ENCODE data around the gene SDHB. TPM values are rescaled to one million over a fixed set of nuclear protein-coding genes. Genes with fewer than 3 reads are reported as not detected.

The SDHB gene
- total and polyA plus RNA-seq, 9 of the 15 experiments (the other 6 are each of a cell fraction or from before 2014, with no cell fraction given), result 207 to 554 (median 365) TPM

GRCh38 chr1:17078991-17079868 lies 25.4 kb upstream of the SDHB start:
- ChIA-PET CTCF (ENCODE audit: low intra/inter-chr PET ratio) (no interaction called here), POLR2A (interaction anchor here (0.8 to 1.1 kb wide), 3 partner anchors 9 to 22 kb away, joined by 3 read pairs; no protein-coding TSS in a partner anchor)
- Histone ChIP-seq H4K20me1 (replicated peaks; ENCODE audit: control insufficient read depth, insufficient read depth, low read length) (no peaks in the 10 kb centered on the region; the same call in 1 of the 2 replicates), H3K4me2 (ENCODE audit: insufficient read depth, low read length) (no peak overlapping the region), H3K36me3 (ENCODE audit: control insufficient read depth, insufficient read depth, low read length) (no peaks in the 10 kb centered on the region), H3K4me1 (replicated peaks in 1 of 2; ENCODE audit: control insufficient read depth in 2 of 2, insufficient read depth in 2 of 2, low read length in 2 of 2) (peaks cover 0 to 3% of the 10 kb centered on the region in 2 experiments; a peak in 1 of 5 replicates), H3K9me1 (ENCODE audit: control insufficient read depth, insufficient read depth, low read length) (no peaks in the 10 kb centered on the region), H2AFZ (ENCODE audit: low read depth, low read length) (no peak overlapping the region), H3K27me3 (ENCODE audit: control insufficient read depth in 2 of 2, insufficient read depth in 2 of 2, low read length in 2 of 2) (peaks cover 33 to 72% of the 10 kb centered on the region in 2 experiments), H3K9ac (ENCODE audit: insufficient read depth in 1 of 2, low read depth in 2 of 2, low read length in 2 of 2) (no peak overlapping the region), H3K4me3 (no peak overlapping the region), H3K9me3 (replicated peaks; ENCODE audit: control insufficient read depth, insufficient read depth, low read depth, low read length) (no peaks in the 10 kb centered on the region), H3K27ac (ENCODE audit: extremely low read depth, low read depth, low read length) (no peak overlapping the region), H3K79me2 (ENCODE audit: control insufficient read depth, insufficient read depth, low read length) (no peaks in the 10 kb centered on the region)
- ATAC-seq, result no peak
- no TSS peak for BruUV-seq (replicated peaks)
- no peak for FAIRE-seq
- in situ Hi-C loops (cut with MboI) (no loop called here), intact Hi-C loops (cut with micrococcal nuclease) (no loop called here)
- TF ChIP-seq SIX5 (IDR thresholded peaks at IDR 0.05; ENCODE audit: borderline replicate concordance in 1 of 2, insufficient read depth in 1 of 2, low read depth in 1 of 2, low read length in 2 of 2) (no peak), EP300 (IDR thresholded peaks at IDR 0.05; ENCODE audit: low read length) (no peak), STAT5B (CRISPR knock-in tag; IDR thresholded peaks at IDR 0.05) (no peak), STAG1 (CRISPR knock-in tag; IDR thresholded peaks at IDR 0.05; ENCODE audit: borderline replicate concordance) (no peak), MITF (IDR thresholded peaks at IDR 0.05) (no peak), GATAD2A (IDR thresholded peaks at IDR 0.05) (no peak)
- WGBS (ENCODE audit: insufficient coverage, low coverage, missing lambda C conversion rate), result 5% methylated on average over 16 of the region's 16 CpGs
- DNase-seq (ENCODE audit: extremely low read depth in 1 of 4, low spot score in 3 of 4), result no peak
